IMR-90 (cell line): ENCODE measurements around the gene TRIM22.

Experiments
- BHLHE40 ChIP-seq: fragments of 150-350 bp; IDR thresholded peaks from 2 replicates; pipeline ENCODE4 v1.6.1; 2016; ENCODE audit warnings: mild to moderate bottlenecking, low read depth, low read length
- CEBPB ChIP-seq: IDR thresholded peaks from 2 replicates; pipeline ENCODE4 v1.6.1; 2012; ENCODE audit warnings: low read depth, low read length, improper control_type of control experiment
- MXI1 ChIP-seq: IDR thresholded peaks from 2 replicates; pipeline ENCODE4 v1.6.1; 2012; ENCODE audit warnings: low read depth, mild to moderate bottlenecking, low read length, moderate library complexity, borderline replicate concordance
- POLR2A ChIP-seq: IDR thresholded peaks from 2 replicates; pipeline ENCODE4 v1.6.1; 2012; ENCODE audit warnings: mild to moderate bottlenecking, low read depth, low read length
- RCOR1 ChIP-seq: IDR thresholded peaks from 2 replicates; pipeline ENCODE4 v1.6.1; 2012; ENCODE audit warnings: mild to moderate bottlenecking, low read length, improper control_type of control experiment; ENCODE audit not compliant: insufficient replicate concordance
- RFX5 ChIP-seq: IDR thresholded peaks from 2 replicates; pipeline ENCODE4 v1.8.0; 2012; ENCODE audit warnings: low read depth, mild to moderate bottlenecking, low read length, moderate library complexity
- TF ChIP-seq, protein P1 (sequence below): conservative IDR thresholded peaks from 2 replicates; pipeline ENCODE4 v1.5.1; 2012; ENCODE audit warnings: mild to moderate bottlenecking, low read depth, low read length, improper control_type of control experiment
- TF ChIP-seq, protein P2 (sequence below): fragments of 150-350 bp; IDR thresholded peaks from 2 replicates; pipeline ENCODE4 v1.6.1; 2017; ENCODE audit warnings: mild to moderate bottlenecking, antibody characterized with exemption, low read length, low read depth

DNA sequence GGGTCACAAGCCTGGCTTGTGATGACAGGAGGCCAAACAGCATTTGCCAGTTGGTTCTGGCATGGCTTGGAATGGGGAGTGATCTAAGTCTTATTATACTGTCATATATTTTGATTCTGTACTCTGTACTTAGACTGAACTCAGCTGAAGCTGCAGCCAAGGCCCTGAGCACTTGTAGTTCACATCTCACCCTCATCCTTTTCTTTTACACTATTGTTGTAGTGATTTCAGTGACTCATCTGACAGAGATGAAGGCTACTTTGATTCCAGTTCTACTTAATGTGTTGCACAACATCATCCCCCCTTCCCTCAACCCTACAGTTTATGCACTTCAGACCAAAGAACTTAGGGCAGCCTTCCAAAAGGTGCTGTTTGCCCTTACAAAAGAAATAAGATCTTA is 47.5 kb downstream of the TRIM22 start:
- TF ChIP-seq, protein P1, sequence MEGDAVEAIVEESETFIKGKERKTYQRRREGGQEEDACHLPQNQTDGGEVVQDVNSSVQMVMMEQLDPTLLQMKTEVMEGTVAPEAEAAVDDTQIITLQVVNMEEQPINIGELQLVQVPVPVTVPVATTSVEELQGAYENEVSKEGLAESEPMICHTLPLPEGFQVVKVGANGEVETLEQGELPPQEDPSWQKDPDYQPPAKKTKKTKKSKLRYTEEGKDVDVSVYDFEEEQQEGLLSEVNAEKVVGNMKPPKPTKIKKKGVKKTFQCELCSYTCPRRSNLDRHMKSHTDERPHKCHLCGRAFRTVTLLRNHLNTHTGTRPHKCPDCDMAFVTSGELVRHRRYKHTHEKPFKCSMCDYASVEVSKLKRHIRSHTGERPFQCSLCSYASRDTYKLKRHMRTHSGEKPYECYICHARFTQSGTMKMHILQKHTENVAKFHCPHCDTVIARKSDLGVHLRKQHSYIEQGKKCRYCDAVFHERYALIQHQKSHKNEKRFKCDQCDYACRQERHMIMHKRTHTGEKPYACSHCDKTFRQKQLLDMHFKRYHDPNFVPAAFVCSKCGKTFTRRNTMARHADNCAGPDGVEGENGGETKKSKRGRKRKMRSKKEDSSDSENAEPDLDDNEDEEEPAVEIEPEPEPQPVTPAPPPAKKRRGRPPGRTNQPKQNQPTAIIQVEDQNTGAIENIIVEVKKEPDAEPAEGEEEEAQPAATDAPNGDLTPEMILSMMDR: no peak
- no peak for TF ChIP-seq RCOR1
- no peak for TF ChIP-seq POLR2A
- TF ChIP-seq RFX5: no peak
- TF ChIP-seq, protein P2, sequence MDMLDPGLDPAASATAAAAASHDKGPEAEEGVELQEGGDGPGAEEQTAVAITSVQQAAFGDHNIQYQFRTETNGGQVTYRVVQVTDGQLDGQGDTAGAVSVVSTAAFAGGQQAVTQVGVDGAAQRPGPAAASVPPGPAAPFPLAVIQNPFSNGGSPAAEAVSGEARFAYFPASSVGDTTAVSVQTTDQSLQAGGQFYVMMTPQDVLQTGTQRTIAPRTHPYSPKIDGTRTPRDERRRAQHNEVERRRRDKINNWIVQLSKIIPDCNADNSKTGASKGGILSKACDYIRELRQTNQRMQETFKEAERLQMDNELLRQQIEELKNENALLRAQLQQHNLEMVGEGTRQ: no peak
- no peak for TF ChIP-seq MXI1
- TF ChIP-seq CEBPB: peak; percentile 69
- no peak for TF ChIP-seq BHLHE40
